ENCODE results near the gene WWP2.

- TF ChIP-seq CTCF (IDR thresholded peaks at IDR 0.05) (no peak), POLR2AphosphoS5 (IDR thresholded peaks at IDR 0.05; ENCODE audit: low read depth, low read length) (no peak), SIN3A (IDR thresholded peaks at IDR 0.05; ENCODE audit: borderline replicate concordance, insufficient read depth, low read depth, low read length) (no peak)
Measured at GRCh38 chr16:69916462-69916861, 154.3 kb downstream of the WWP2 start.
